HCT116 (cell line): ENCODE data around the gene CPB1. TPM values are rescaled to one million over a fixed set of nuclear protein-coding genes. Genes with fewer than 3 reads are reported as not detected.

Experiments used
- ATAC-seq: fragments of 200-7000 bp; cut with Tn5 transposase; 2 replicates; pipeline ENCODE4 v1.9.1; 2020; ENCODE audit warnings: mild to moderate bottlenecking, moderate library complexity
- BruUV-seq: library from RNA; stranded (reverse); fragments of 400-500 nt; replicated peaks from 2 replicates; lab custom pipeline; 2021; lab: Mats Ljungman, UMichigan
- CTCF ChIA-PET: fragments of 300-600 bp; sonication (Branson Sonifier 250); formaldehyde crosslinking; loops from one replicate; lab custom pipeline; 2021; ENCODE audit warnings: antibody characterized with exemption; lab: Charles Lee
- POLR2A ChIA-PET: fragments of 300-600, 350-600 bp; sonication (Branson Sonifier 250); formaldehyde crosslinking; loops from one replicate; lab custom pipeline; 2021; ENCODE audit warnings: antibody characterized with exemption; lab: Charles Lee
- RAD21 ChIA-PET, 2 experiments: fragments of 300-600 bp; sonication (Branson Sonifier 250); formaldehyde crosslinking; loops; one replicate each; lab custom pipeline; 2023; ENCODE audit warnings: low total read pairs in 2 of 2; ENCODE audit not compliant: uncharacterized antibody in 2 of 2, unreplicated experiment in 2 of 2, low non-redundant PET in 1 of 2; lab: Charles Lee
- DNase-seq: peaks from one replicate; pipeline ENCODE4 v3.0.0-alpha.2; 2010; ENCODE audit warnings: low read depth, low spot score
- H2AFZ ChIP-seq: fragments of 200-600 bp; shearing (Covaris generic), sonication (generic); 2 replicates; pipeline ENCODE4 v1.6.1; 2017; ENCODE audit warnings: low read depth, mixed run types, mixed read lengths, antibody characterized with exemption, low read length; ENCODE audit not compliant: poor library complexity, severe bottlenecking
- H3K27ac ChIP-seq: 2 replicates; pipeline ENCODE4 v1.5.1; 2012; ENCODE audit warnings: low read depth, low read length
- H3K27me3 ChIP-seq: fragments of 200-600 bp; sonication (generic); 2 replicates; pipeline ENCODE4 v1.6.1; 2016; ENCODE audit warnings: mixed run types, low read length, mixed read lengths; ENCODE audit not compliant: insufficient read depth
- H3K36me3 ChIP-seq, 2 experiments: fragments of 200-500 bp in 1 of 2; fragments of 200-600 bp in 1 of 2; sonication (Bioruptor generic) in 1 of 2; sonication (generic) in 1 of 2; 2 replicates each; pipeline versions ENCODE4 v1.5.1 to v1.6.1; 2014 to 2016; ENCODE audit warnings: low read length in 2 of 2, inconsistent platforms in 1 of 2, mixed read lengths in 1 of 2, mixed run types in 1 of 2; ENCODE audit not compliant: insufficient read depth in 2 of 2, control insufficient read depth in 1 of 2
- H3K4me1 ChIP-seq, 2 experiments: fragments of 200-600 bp in 1 of 2; sonication (generic) in 1 of 2; 2 replicates each; pipeline versions ENCODE4 v1.5.1 to v1.6.1; 2012 to 2017; ENCODE audit warnings: low read length in 2 of 2, inconsistent platforms in 1 of 2, mild to moderate bottlenecking in 1 of 2, mixed read lengths in 1 of 2, mixed run types in 1 of 2, moderate library complexity in 1 of 2; ENCODE audit not compliant: insufficient read depth in 2 of 2, control insufficient read depth in 1 of 2
- H3K4me2 ChIP-seq: fragments of 200-600 bp; sonication (generic); 2 replicates; pipeline ENCODE4 v1.6.1; 2017; ENCODE audit warnings: mixed run types, low read length, mixed read lengths
- H3K4me3 ChIP-seq, 2 experiments: fragments of 200-600 bp in 1 of 2; sonication (generic) in 1 of 2; replicated peaks in 1 of 2; 2 replicates each; pipeline ENCODE4 v1.5.1; 2011 to 2016; ENCODE audit warnings: low read length in 2 of 2, control low read depth in 1 of 2, low read depth in 1 of 2, mild to moderate bottlenecking in 1 of 2, mixed read lengths in 1 of 2, mixed run types in 1 of 2
- H3K79me2 ChIP-seq: fragments of 200-600 bp; sonication (generic); 2 replicates; pipeline ENCODE4 v1.6.1; 2017; ENCODE audit warnings: mild to moderate bottlenecking, mixed run types, low read length, moderate library complexity, mixed read lengths; ENCODE audit not compliant: insufficient read depth
- H3K9ac ChIP-seq: fragments of 200-600 bp; sonication (generic); 2 replicates; pipeline ENCODE4 v1.6.1; 2016; ENCODE audit warnings: low read length, mixed read lengths
- H3K9me2 ChIP-seq: fragments of 200-600 bp; sonication (generic), shearing (Covaris generic); 2 replicates; pipeline ENCODE4 v1.6.1; 2017; ENCODE audit warnings: mixed run types, mild to moderate bottlenecking, moderate library complexity; ENCODE audit not compliant: insufficient read depth
- H3K9me3 ChIP-seq, 2 experiments: fragments of 200-500 bp in 1 of 2; fragments of 200-600 bp in 1 of 2; sonication (Bioruptor generic) in 1 of 2; sonication (generic) in 1 of 2; 2 replicates each; pipeline ENCODE4 v1.6.1; 2014 to 2017; ENCODE audit warnings: low read length in 2 of 2, mixed read lengths in 2 of 2, inconsistent platforms in 1 of 2, low read depth in 1 of 2, mild to moderate bottlenecking in 1 of 2, mixed run types in 1 of 2, moderate library complexity in 1 of 2; ENCODE audit not compliant: control insufficient read depth in 1 of 2, insufficient read depth in 1 of 2
- H4K20me1 ChIP-seq: fragments of 200-600 bp; sonication (generic), shearing (Covaris generic); 2 replicates; pipeline ENCODE4 v1.6.1; 2017; ENCODE audit warnings: mixed run types, mild to moderate bottlenecking, moderate library complexity; ENCODE audit not compliant: insufficient read depth
- CBX3 ChIP-seq: IDR thresholded peaks from 2 replicates; pipeline ENCODE4 v1.6.1; 2012; ENCODE audit warnings: low read depth
- CEBPB ChIP-seq: IDR thresholded peaks from 2 replicates; pipeline ENCODE4 v1.6.1; 2012; ENCODE audit warnings: low read depth
- EGR1 ChIP-seq: IDR thresholded peaks from 2 replicates; pipeline ENCODE4 v1.6.1; 2012; ENCODE audit warnings: low read depth
- EZH2 ChIP-seq: fragments of 200-600 bp; sonication (generic); IDR thresholded peaks from 2 replicates; pipeline ENCODE4 v1.6.1; 2017; ENCODE audit warnings: antibody characterized with exemption, mixed run types
- EZH2phosphoT487 ChIP-seq: fragments of 200-600 bp; IDR thresholded peaks from 2 replicates; pipeline ENCODE4 v1.6.1; 2018; ENCODE audit warnings: antibody characterized with exemption, borderline replicate concordance
- FOSL1 ChIP-seq: IDR thresholded peaks from 2 replicates; pipeline ENCODE4 v1.6.1; 2012; ENCODE audit warnings: low read depth
- JUND ChIP-seq: IDR thresholded peaks from 2 replicates; pipeline ENCODE4 v1.6.1; 2012
- POLR2A ChIP-seq: IDR thresholded peaks from 2 replicates; pipeline ENCODE4 v1.7.0; 2011; ENCODE audit warnings: borderline replicate concordance; ENCODE audit not compliant: insufficient read depth, insufficient read length; ENCODE audit errors: extremely low read depth
- POLR2AphosphoS5 ChIP-seq: IDR thresholded peaks from 2 replicates; pipeline ENCODE4 v1.6.1; 2011; ENCODE audit warnings: mild to moderate bottlenecking, low read depth, low read length, moderate library complexity
- RAD21 ChIP-seq: IDR thresholded peaks from 2 replicates; pipeline ENCODE4 v1.6.1; 2012; ENCODE audit warnings: low read depth, mild to moderate bottlenecking
- SIN3A ChIP-seq: IDR thresholded peaks from 2 replicates; pipeline ENCODE4 v1.6.1; 2012; ENCODE audit warnings: low read depth
- SP1 ChIP-seq: IDR thresholded peaks from 2 replicates; pipeline ENCODE4 v1.6.1; 2012; ENCODE audit warnings: low read depth
- ZNF274 ChIP-seq: fragments of 200-500 bp; sonication (Bioruptor generic); IDR thresholded peaks from 2 replicates; pipeline ENCODE4 v1.6.1; 2014; ENCODE audit warnings: mild to moderate bottlenecking, low read depth, low read length, inconsistent platforms
- intact Hi-C: fragments of 100-400 bp; cut with micrococcal nuclease; formaldehyde crosslinking; loops from 2 replicates; pipeline ENCODE4 v1.10.0; 2022
- total RNA-seq: library from RNA; stranded (reverse); gene quantifications from one replicate; pipeline ENCODE4 v1.2.1, GENCODE V29; 2021; ENCODE audit not compliant: unreplicated experiment
- TF ChIP-seq, protein P1 (sequence below): IDR thresholded peaks from 2 replicates; pipeline ENCODE4 v1.6.1; 2012
- TF ChIP-seq, protein P2 (sequence below): IDR thresholded peaks from 2 replicates; pipeline ENCODE4 v1.6.1; 2012; ENCODE audit warnings: low read depth
- TF ChIP-seq, protein P3 (sequence below): IDR thresholded peaks from 2 replicates; pipeline ENCODE4 v1.6.1; 2012

CPB1 gene
- total RNA-seq, 1 experiment from 2014 or later = 6.2 TPM

DNA sequence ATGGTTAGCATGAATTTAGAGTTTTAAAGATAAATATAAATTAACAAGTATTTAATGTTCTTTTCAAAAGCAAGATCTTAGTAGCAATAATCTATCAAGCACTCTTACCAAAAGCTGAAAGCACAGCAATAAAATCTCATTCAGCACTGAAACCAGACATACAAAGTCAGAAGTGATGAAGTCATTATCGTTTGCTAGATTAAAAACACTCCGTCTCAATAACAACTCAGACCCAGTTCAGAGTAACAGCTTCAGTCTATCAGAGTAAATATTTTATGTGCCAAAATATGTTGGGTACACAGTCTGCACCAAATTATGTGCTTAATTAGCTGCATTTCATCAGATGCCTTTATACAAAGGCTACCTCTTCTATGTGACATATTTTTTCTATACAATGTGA, 79.1 kb downstream of the CPB1 start:
- RAD21 ChIA-PET = no interaction called here
- no peak overlapping the region for H3K9ac ChIP-seq
- H3K27ac ChIP-seq = no peak overlapping the region
- H3K4me2 ChIP-seq = no peak overlapping the region
- no peaks in the 10 kb centered on the region for H3K9me2 ChIP-seq
- no peaks in the 10 kb centered on the region for H3K27me3 ChIP-seq
- TF ChIP-seq EZH2 (no peak), POLR2A (no peak), JUND (no peak), ZNF274 (no peak), CEBPB (no peak), SIN3A (no peak), POLR2AphosphoS5 (no peak), FOSL1 (no peak), EGR1 (no peak), EZH2phosphoT487 (no peak), RAD21 (no peak), CBX3 (no peak), SP1 (no peak)
- TF ChIP-seq, protein P1, sequence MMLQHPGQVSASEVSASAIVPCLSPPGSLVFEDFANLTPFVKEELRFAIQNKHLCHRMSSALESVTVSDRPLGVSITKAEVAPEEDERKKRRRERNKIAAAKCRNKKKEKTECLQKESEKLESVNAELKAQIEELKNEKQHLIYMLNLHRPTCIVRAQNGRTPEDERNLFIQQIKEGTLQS = no peak
- TF ChIP-seq, protein P2, sequence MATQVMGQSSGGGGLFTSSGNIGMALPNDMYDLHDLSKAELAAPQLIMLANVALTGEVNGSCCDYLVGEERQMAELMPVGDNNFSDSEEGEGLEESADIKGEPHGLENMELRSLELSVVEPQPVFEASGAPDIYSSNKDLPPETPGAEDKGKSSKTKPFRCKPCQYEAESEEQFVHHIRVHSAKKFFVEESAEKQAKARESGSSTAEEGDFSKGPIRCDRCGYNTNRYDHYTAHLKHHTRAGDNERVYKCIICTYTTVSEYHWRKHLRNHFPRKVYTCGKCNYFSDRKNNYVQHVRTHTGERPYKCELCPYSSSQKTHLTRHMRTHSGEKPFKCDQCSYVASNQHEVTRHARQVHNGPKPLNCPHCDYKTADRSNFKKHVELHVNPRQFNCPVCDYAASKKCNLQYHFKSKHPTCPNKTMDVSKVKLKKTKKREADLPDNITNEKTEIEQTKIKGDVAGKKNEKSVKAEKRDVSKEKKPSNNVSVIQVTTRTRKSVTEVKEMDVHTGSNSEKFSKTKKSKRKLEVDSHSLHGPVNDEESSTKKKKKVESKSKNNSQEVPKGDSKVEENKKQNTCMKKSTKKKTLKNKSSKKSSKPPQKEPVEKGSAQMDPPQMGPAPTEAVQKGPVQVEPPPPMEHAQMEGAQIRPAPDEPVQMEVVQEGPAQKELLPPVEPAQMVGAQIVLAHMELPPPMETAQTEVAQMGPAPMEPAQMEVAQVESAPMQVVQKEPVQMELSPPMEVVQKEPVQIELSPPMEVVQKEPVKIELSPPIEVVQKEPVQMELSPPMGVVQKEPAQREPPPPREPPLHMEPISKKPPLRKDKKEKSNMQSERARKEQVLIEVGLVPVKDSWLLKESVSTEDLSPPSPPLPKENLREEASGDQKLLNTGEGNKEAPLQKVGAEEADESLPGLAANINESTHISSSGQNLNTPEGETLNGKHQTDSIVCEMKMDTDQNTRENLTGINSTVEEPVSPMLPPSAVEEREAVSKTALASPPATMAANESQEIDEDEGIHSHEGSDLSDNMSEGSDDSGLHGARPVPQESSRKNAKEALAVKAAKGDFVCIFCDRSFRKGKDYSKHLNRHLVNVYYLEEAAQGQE = no peak
- TF ChIP-seq, protein P3, sequence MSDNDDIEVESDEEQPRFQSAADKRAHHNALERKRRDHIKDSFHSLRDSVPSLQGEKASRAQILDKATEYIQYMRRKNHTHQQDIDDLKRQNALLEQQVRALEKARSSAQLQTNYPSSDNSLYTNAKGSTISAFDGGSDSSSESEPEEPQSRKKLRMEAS = no peak
- DNase-seq (no peak), ATAC-seq (no peak)
- H3K4me3 ChIP-seq = no peak overlapping the region
- no peaks in the 10 kb centered on the region for H4K20me1 ChIP-seq
- intact Hi-C loops = no loop called here
- H2AFZ ChIP-seq = no peak overlapping the region
- H3K79me2 ChIP-seq = no peaks in the 10 kb centered on the region
- H3K36me3 ChIP-seq = no peaks in the 10 kb centered on the region
- peaks cover 0 to 7% of the 10 kb centered on the region in 2 experiments; a peak in 2 of 4 replicates for H3K4me1 ChIP-seq
- H3K9me3 ChIP-seq = no peaks in the 10 kb centered on the region
- CTCF ChIA-PET = no interaction called here
- BruUV-seq = no TSS peak
- POLR2A ChIA-PET = no interaction called here

Other genes starting within 250 kb of the CPB1 start
- not detected for gene AGTR1, start 129.9 kb upstream of the CPB1 start, total RNA-seq
- gene CPA3, start 37.5 kb downstream of the CPB1 start, total RNA-seq = not detected
- 28.9 TPM for gene GYG1, start 163.7 kb downstream of the CPB1 start, total RNA-seq